Ishikawa (cell line): ENCODE data around the gene SGO2.

Source experiments
- EP300 ChIP-seq: IDR thresholded peaks from 2 replicates; pipeline ENCODE4 v1.6.1; 2012; ENCODE audit warnings: borderline replicate concordance
- TF ChIP-seq, protein P1 (sequence below): IDR thresholded peaks from 2 replicates; pipeline ENCODE4 v1.6.1; 2012; ENCODE audit warnings: low read depth, mild to moderate bottlenecking

DNA sequence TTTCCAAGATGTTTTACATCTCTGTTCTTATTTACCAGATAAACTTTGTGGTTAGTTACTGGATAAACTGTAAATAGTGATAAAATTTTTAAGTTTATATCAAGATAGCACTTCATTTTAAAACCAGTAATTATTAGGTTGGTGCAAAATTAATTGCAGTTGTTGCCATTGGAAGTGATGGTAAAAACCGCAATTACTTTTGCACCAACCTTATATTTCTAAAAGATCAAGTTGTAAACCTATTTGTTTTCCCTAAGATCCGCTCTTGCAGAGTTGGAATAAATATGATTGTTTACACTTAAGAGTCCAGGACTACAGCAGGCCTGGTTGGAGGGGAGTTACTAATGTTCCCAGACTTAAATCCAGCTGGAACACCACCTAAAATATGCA, 59.3 kb downstream of the SGO2 start:
- TF ChIP-seq, protein P1, sequence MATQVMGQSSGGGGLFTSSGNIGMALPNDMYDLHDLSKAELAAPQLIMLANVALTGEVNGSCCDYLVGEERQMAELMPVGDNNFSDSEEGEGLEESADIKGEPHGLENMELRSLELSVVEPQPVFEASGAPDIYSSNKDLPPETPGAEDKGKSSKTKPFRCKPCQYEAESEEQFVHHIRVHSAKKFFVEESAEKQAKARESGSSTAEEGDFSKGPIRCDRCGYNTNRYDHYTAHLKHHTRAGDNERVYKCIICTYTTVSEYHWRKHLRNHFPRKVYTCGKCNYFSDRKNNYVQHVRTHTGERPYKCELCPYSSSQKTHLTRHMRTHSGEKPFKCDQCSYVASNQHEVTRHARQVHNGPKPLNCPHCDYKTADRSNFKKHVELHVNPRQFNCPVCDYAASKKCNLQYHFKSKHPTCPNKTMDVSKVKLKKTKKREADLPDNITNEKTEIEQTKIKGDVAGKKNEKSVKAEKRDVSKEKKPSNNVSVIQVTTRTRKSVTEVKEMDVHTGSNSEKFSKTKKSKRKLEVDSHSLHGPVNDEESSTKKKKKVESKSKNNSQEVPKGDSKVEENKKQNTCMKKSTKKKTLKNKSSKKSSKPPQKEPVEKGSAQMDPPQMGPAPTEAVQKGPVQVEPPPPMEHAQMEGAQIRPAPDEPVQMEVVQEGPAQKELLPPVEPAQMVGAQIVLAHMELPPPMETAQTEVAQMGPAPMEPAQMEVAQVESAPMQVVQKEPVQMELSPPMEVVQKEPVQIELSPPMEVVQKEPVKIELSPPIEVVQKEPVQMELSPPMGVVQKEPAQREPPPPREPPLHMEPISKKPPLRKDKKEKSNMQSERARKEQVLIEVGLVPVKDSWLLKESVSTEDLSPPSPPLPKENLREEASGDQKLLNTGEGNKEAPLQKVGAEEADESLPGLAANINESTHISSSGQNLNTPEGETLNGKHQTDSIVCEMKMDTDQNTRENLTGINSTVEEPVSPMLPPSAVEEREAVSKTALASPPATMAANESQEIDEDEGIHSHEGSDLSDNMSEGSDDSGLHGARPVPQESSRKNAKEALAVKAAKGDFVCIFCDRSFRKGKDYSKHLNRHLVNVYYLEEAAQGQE = no peak
- TF ChIP-seq EP300 = no peak
